Measurements from ENCODE around the gene HASPIN. TPM values are rescaled to one million over a fixed set of nuclear protein-coding genes. Genes with fewer than 3 reads are reported as not detected.
A peak's percentile ranks its signal among the peaks of the same experiment; 100 is the strongest.

The HASPIN gene
- total RNA-seq, 4 donors from 2014 or later, result 0.20 to 1.3 (median 0.24) TPM

DNA sequence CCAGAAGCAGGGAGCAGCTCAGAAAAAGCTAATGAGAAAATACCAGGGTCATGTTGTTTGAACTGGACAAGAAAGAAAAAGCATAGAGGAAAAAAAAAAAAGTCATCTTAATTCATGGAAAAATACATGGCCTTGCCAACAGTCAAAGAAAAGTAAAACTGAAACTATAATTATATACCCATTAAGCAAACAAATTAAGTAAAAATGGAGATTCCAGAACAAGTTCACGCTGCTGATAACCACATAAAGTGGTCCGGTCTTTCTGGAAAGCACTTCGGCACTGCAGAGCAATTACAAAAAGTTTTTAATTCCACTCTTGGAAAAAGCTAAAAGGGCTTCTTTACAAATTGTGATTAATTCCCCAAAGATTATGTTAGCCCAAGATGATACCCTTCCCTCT lies 15.3 kb upstream of the HASPIN start:
- Histone ChIP-seq H3K27ac (no peak overlapping the region), H3K27me3 (no peaks in the 10 kb centered on the region), H3K4me1 (peaks cover 0 to 8% of the 10 kb centered on the region in 2 donors), H3K9me3 (no peaks in the 10 kb centered on the region), H3K36me3 (peaks cover 0 to 18% of the 10 kb centered on the region in 2 donors), H3K4me3 (no peak overlapping the region)
- in situ Hi-C loops (cut with MboI; ENCODE audit: low sequenced_read_pairs in 4 of 4), result no loop called here
- TF ChIP-seq CTCF (IDR thresholded peaks at IDR 0.05 in 4 of 5, conservative IDR thresholded peaks at IDR 0.05 in 1 of 5), result no peak
- no peak for TF ChIP-seq POLR2A (IDR thresholded peaks at IDR 0.05)
- ATAC-seq, result no peak
- intact Hi-C loops (cut with DNase I; ENCODE audit: low total_unique reads), result no loop called here
- DNase-seq, result no peak

- Histone ChIP-seq H3K27me3 (no peaks in the 10 kb centered on the region), H3K4me3 (no peak overlapping the region), H3K36me3 (peaks cover 0 to 41% of the 10 kb centered on the region in 2 donors), H3K27ac (no peak overlapping the region), H3K9me3 (no peaks in the 10 kb centered on the region), H3K4me1 (peaks cover 0 to 3% of the 10 kb centered on the region in 2 donors)
- intact Hi-C loops (cut with DNase I; ENCODE audit: low total_unique reads), result no loop called here
- ATAC-seq (peak in 1 of 2 donors; percentile 68), DNase-seq (no peak)
- TF ChIP-seq POLR2A (IDR thresholded peaks at IDR 0.05) (no peak), CTCF (IDR thresholded peaks at IDR 0.05 in 4 of 5, conservative IDR thresholded peaks at IDR 0.05 in 1 of 5) (no peak)
- in situ Hi-C loops (cut with MboI; ENCODE audit: low sequenced_read_pairs in 4 of 4), result no loop called here
These were observed 12.7 kb upstream of the HASPIN start for GRCh38 chr17:3710951-3711383.

- H3K27ac ChIP-seq, result no peak overlapping the region
- no peak for ATAC-seq
- no peaks in the 10 kb centered on the region for H3K9me3 ChIP-seq
- H3K4me3 ChIP-seq, result no peak overlapping the region
- H3K4me1 ChIP-seq, result peaks cover 0 to 3% of the 10 kb centered on the region in 2 donors
- TF ChIP-seq CTCF (IDR thresholded peaks at IDR 0.05 in 4 of 5, conservative IDR thresholded peaks at IDR 0.05 in 1 of 5) (no peak), POLR2A (IDR thresholded peaks at IDR 0.05) (no peak)
- H3K36me3 ChIP-seq, result peaks cover 0 to 61% of the 10 kb centered on the region in 2 donors
- DNase-seq, result no peak
- H3K27me3 ChIP-seq, result no peaks in the 10 kb centered on the region
- intact Hi-C loops (cut with DNase I; ENCODE audit: low total_unique reads), result no loop called here
- in situ Hi-C loops (cut with MboI; ENCODE audit: low sequenced_read_pairs in 4 of 4), result no loop called here
These were observed 10.8 kb upstream of the HASPIN start for GRCh38 chr17:3712811-3713463.

GRCh38 chr17:3715296-3715695 lies 8.4 kb upstream of the HASPIN start:
- in situ Hi-C loops (cut with MboI; ENCODE audit: low sequenced_read_pairs in 4 of 4), result loop anchor here in 1 of 4 donors (5.0 kb wide), 1 partner anchor 43 kb away; no protein-coding TSS in a partner anchor
- Histone ChIP-seq H3K4me1 (peaks cover 0 to 11% of the 10 kb centered on the region in 2 donors), H3K27me3 (no peaks in the 10 kb centered on the region), H3K27ac (no peak overlapping the region), H3K9me3 (no peaks in the 10 kb centered on the region), H3K4me3 (no peak overlapping the region), H3K36me3 (peaks cover 0 to 70% of the 10 kb centered on the region in 2 donors)
- no peak for TF ChIP-seq CTCF (IDR thresholded peaks at IDR 0.05 in 4 of 5, conservative IDR thresholded peaks at IDR 0.05 in 1 of 5)
- TF ChIP-seq POLR2A (IDR thresholded peaks at IDR 0.05), result no peak
- DNase-seq (no peak), ATAC-seq (no peak)
- intact Hi-C loops (cut with DNase I; ENCODE audit: low total_unique reads), result no loop called here
